ENCODE measurements around the gene LRRC10B. TPM values are rescaled to one million over a fixed set of nuclear protein-coding genes. Genes with fewer than 3 reads are reported as not detected.

Gene LRRC10B
- total RNA-seq, 1 experiment from 2014 or later: 0.39 TPM

- Histone ChIP-seq H2BK12ac (ENCODE audit: insufficient read length, low read depth, low read length) (no peak overlapping the region), H3K23me2 (ENCODE audit: insufficient read length, low read depth, low read length, poor library complexity, severe bottlenecking) (peaks cover 3% of the 10 kb centered on the region), H3K27ac (ENCODE audit: insufficient read length, low read depth, low read length) (no peak overlapping the region), H4K8ac (replicated peaks; ENCODE audit: insufficient read length, low read depth, low read length) (no peak overlapping the region), H3K4me1 (ENCODE audit: insufficient read depth, low read length) (peaks cover 9% of the 10 kb centered on the region), H3K14ac (ENCODE audit: insufficient read depth, low read length) (no peak overlapping the region), H3K4ac (ENCODE audit: low read depth, low read length) (no peak overlapping the region), H2AFZ (ENCODE audit: low read length) (no peak overlapping the region), H3K9me3 (ENCODE audit: control insufficient read depth, low read depth, low read length) (no peaks in the 10 kb centered on the region), H3K4me2 (ENCODE audit: insufficient read depth, insufficient read length, low read length) (no peak overlapping the region), H2BK5ac (ENCODE audit: insufficient read length, low read length) (no peak overlapping the region), H3K79me1 (ENCODE audit: insufficient read depth, low read depth, low read length, poor library complexity, severe bottlenecking) (no peaks in the 10 kb centered on the region), H3K56ac (ENCODE audit: insufficient read length, low read depth, low read length) (no peak overlapping the region), H3K18ac (ENCODE audit: insufficient read length, low read depth, low read length) (no peak overlapping the region), H2BK120ac (ENCODE audit: low read depth, low read length, poor library complexity, severe bottlenecking) (no peak overlapping the region), H4K91ac (ENCODE audit: insufficient read length, low read depth, low read length) (no peak overlapping the region), H4K5ac (ENCODE audit: insufficient read length, low read depth, low read length) (no peak overlapping the region), H2AK5ac (ENCODE audit: insufficient read length, low read length) (no peak overlapping the region), H3K23ac (ENCODE audit: insufficient read length, low read depth, low read length) (no peak overlapping the region), H2BK15ac (ENCODE audit: low read depth, low read length) (no peak overlapping the region), H3K79me2 (ENCODE audit: insufficient read depth, low read length) (no peaks in the 10 kb centered on the region), H3T11ph (ENCODE audit: low read length) (no peak overlapping the region), H4K20me1 (ENCODE audit: control insufficient read depth, insufficient read depth, insufficient read length) (no peaks in the 10 kb centered on the region), H2BK20ac (ENCODE audit: low read depth, low read length, poor library complexity, severe bottlenecking) (no peak overlapping the region), H3K27me3 (ENCODE audit: insufficient read depth, low read length) (no peaks in the 10 kb centered on the region), H3K9ac (ENCODE audit: extremely low read depth, insufficient read length, low read length) (no peak overlapping the region)
- no peak for DNase-seq
- H3K27me3 Mint-ChIP-seq (ENCODE audit: low read depth): peaks cover 8% of the 10 kb centered on the region
- no CpG with 5 or more reads among the region's 9 CpGs for WGBS (ENCODE audit: extremely low coverage, insufficient read length, low lambda C conversion rate)
- peaks cover 0 to 4% (median 0%) of the 10 kb centered on the region in 3 experiments; a peak in 1 of 7 replicates for H3K36me3 Mint-ChIP-seq (ENCODE audit: insufficient read depth in 1 of 3, low read depth in 3 of 3)
- H3K9me3 Mint-ChIP-seq: no peaks in the 10 kb centered on the region
- H3K4me1 Mint-ChIP-seq: peaks cover 35 to 46% of the 10 kb centered on the region in 2 experiments
- no peak for TF ChIP-seq CTCF (conservative IDR thresholded peaks at IDR 0.05)
- H3K27ac Mint-ChIP-seq: no peak overlapping the region
- no peak overlapping the region for H3K4me3 Mint-ChIP-seq
These were observed 30.1 kb downstream of the LRRC10B start for GRCh38 chr11:61538636-61538961.
